HG03196 (cell line): ENCODE measurements around the gene RNF130.

ENCODE experiments used
- ATAC-seq: cut with Tn5 transposase; IDR thresholded peaks from one replicate; pipeline ENCODE4 v1.9.1; 2021; ENCODE audit not compliant: unreplicated experiment

RNF130 gene

DNA sequence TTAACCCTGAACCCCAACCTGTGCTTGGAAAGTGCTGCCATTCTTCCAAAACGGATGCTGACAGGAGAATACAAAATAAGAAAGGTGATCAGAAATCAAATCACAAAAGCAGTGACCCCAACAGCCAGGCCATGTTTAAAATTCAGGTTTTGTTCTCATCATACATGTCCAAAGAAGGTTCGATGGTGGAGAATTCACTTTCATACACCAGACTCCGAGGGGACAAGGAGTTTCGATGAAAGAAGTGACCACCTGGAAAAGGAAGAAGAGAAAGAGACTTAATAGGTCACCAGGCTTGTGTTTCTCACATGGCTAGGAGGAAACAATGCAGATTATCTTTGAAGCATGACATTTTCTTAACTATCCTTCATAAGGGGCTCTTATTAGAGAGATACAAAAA is 151.4 kb downstream of the RNF130 start:
- no peak for ATAC-seq

DNA sequence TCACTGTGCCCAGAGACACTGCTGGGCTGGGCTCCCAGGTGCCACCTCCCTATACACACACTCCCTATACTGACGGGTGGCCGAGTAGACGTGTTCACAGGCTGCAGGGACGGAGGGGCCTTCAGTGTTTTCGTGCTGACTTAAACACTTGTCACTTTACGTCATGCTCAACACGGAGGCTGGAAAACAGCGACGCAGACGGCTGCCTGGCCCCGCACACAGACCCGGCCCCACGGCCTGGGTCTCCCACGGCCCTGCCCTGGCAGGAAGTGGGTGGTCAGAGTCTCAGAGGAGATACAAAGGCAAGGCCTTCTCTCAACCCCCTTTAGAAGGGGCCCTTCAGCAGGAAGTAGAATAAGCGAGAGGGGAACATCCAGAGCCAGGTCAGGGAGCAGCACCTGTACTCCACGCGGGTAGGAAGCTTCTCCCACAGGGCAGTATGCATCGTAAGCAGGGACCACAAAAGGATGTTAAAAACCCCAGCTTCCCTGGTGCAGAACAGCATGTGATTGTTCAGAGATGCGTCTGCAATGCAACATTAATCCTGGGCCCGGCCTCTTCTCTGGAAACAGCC is 152.0 kb downstream of the RNF130 start:
- no peak for ATAC-seq

DNA sequence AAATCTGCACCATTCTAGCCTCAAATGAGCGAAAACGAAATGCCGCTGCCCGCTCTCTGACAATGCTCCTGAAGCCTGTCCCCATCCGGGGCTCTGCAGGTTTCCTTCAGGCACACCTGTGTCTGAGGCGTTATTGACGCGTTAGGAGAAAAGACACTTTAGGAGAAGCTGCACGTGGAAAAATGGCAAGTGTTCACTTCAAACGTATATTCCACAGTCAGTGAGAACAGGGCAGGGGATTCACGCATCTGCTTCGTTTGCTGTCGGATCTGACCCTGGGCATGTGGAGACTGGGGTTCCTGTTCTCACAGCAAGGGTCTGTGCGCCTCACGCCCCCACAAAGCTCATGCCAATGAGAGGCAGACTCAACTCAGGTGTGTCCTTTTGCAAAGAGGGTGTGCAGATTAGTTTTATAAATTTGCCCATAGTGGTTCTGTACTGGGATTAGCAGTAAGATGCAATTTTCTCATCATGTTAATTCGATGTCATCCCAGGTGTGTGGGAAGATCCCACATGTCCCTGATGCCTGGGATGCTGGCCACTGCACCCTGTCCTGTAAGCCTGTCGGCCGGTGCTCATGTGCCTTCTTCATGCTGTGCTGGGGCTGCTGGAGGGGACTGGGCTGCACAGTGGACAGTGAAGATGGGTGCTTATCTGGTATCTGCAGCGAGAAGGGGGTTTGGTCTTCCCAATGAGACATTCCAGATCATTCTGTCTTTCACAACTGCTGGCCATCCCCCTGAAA is 152.6 kb downstream of the RNF130 start:
- ATAC-seq = no peak

DNA sequence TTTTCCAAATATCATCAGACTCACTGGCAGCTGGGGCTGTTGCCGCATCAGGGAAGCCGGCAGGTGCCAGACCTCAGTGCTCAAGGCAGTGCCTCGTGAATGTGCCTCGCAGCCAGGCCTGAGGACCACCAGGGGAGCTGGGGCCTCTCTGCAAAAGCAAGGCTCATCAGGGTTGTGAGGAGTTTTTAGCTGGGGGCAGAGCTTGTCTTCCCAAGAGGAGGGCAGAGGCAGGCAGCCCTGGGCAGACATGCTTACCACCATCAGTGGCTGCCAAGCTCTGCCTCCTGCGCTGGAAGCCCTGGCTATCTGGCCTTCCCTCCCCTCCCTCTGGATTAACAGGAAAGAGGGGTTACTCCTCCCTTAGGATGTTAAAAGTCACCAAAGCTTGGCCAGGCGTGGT is 155.0 kb downstream of the RNF130 start:
- ATAC-seq = no peak

DNA sequence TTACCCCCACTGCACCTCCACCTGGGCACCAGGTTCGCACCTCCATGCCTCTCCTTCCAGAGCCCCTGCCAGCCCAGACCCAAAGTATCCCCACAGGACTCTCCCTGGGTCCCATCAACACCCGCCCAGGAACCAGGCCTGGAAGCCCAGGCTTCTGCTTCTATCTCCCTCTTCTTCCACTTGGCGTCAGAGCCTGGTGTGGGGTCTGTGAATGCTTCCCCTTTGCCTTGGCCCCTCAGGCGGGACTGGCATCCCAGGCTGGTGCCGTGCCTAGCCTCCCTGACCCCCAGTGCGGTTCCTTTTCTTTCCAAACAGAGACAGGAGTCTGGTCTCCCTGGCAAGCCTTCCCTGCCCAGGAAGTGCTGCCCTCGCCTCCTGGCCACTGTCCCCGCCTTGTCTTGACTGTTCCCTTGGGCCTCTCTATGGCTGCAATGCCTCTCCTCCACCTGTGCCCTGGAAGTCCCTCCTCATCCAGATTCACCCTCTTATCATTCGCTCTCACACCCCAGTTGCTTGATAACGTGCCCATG is 156.1 kb downstream of the RNF130 start:
- no peak for ATAC-seq

DNA sequence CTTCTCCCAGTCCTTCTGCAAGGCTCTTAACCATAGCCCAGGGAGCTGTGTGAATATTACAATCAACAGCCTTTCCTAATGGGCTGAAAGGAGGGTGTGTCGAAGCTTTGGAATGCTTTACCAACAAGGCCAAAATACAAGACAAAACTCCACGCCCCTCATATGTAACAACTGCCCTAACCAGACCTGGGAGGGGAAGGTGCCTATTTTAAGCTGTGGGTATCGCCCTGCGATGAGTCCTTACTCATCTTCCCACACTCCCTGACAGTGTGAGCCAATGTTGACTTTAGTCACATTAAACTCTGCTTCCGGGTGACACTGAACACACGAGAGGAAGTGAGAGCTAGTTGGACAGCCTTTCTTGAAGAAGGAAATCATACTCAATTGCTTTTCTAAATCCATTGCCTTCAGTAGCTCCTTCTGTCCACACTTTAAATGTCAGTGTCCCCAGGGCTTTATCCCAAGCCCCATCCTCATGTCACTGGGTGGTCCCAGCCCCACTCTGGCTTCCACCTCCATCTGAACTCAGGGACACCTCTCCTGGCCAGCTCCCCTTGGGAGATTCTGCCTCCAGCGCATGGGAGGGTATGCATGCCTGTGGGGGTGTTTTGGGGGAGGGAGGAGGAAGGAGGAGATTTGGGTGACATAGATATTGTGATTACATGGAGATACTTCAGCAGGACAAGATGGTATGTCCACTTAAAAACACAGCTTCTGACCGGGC is 157.4 kb downstream of the RNF130 start:
- ATAC-seq = no peak

DNA sequence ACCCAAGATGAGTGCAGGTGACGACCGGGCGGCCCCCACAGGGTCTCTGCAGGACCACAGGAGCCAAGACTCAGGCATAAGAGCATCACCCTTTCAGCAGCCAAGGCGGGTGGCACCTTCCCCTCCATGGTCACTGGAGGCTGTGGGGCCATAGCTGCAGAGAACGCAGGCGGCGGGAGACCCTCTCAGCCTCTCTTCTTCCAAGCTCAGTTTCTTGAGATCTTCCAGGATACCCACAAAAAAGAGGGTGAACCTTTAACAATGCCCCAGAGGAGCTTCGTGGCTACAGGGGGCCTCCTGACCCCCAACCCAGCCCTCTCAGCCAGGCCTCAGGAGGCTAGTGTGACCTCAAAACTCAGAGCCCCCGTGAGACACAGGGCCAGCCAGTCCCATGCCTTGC is 158.1 kb downstream of the RNF130 start:
- no peak for ATAC-seq

DNA sequence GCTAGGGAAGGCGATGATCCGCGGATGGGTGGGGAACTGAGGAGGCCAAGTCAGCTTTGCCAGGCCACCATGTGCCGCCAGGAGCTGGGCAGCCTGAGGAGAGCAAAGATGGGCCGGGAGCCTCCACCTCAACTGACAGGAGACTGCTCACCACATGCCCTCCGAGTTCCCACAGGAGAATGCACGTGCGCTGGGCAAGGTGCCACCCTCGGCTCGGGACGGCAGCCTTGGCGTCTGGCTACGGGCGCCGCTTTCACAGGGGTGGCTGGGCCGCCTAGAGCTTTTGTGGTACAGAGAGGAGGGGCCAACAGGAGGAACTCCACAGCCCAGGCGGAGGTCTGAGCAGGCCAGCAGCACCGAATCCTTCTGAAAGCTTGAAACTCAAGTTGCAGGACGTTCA is 158.6 kb downstream of the RNF130 start:
- ATAC-seq = no peak

DNA sequence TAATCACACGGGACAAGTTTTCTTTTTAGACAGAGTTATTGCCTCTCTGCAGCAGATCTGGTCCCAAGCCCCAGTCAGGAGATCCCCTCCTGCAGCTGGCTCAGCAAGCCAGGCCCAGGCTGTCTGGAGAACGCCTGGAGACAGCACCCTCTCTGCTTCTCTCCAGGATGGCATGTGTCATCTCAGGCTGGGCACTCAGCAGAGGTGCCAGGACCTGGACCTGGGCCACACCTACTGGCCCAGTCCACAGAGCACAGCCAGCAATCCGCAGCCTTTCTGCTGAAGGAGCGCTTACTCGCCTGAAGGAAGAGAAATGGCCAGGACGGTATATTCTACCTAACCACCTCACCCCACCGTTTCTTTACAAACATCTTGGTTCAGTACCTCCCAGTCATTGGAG is 159.2 kb downstream of the RNF130 start:
- ATAC-seq = no peak

DNA sequence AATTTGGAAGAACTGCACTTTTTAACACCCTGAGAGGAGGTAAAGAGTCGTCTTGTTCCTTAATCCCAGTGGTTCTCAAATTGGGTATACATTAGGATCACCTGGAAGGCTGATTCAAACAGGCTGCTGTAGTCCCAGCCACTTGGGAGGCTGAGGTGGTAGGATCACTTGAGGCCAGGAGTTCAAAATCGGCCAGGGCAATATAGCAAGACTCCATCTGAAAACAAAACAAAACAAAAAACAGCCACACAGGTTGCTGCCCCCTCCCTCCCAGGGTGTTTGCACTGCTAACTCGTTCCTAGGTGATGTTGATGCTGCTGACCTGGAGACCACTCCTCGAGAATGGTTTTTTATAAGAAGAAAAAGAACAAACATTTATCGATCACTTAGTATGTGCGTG is 162.3 kb downstream of the RNF130 start:
- no peak for ATAC-seq

DNA sequence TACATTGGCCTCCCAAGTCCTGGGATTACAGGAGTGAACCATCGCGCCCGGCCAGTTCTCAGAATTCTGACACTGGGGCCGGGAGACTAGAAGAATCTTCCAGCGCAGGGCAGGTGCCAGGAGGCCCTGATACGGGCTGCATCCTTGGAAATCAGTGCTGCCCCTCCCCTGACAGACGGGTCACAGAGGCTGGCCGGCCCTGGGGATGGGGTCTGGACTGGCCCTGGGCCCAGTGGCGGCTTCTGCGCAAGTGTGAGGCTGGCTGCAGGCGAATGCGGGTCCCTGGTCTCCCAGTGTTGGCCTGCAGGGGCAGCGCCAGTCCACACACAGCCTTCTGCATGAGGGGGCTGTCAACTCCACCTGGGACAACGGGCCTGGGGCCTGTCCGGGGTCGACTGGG is 163.0 kb downstream of the RNF130 start:
- no peak for ATAC-seq

DNA sequence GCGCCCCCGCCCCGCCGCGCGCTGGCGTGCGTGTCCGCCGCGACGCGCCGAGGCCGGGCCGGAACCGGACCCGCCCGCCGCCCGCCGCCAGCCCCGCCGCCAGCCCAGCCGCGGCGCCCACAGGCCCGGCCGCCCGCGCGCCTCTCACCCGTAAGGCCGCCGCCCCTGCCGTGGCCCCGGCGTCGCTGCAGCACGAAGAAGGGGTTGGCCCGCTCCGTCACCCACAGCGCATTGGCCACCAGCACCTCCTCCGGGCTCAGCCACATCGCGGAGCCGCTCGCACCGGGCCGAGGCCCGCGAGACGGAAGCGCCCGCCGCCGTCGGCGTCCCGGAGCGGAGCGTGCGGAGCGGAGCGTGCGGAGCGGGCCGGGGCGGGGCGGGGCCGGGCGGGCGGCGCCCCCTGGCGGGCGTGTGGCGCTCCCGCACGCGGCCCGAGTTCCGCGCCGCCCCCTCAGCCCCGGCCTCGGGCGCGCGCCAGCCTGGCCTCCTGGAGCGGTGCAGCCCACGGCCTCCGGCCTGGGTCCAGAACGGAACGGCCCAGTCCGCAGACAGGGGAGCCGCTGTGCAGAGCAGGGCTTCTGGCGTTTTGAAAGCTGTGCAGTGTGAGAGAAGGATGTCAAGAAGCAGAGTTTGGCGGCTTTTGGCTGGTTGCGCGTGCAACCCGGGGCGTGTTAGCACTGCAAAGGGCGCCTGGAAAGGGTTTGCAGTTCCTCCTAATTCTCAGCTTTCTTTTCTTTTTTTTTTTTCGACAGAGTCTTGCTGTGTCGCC is 163.8 kb downstream of the RNF130 start, which contains the start of gene TBC1D9B:
Gene TBC1D9B (minus strand): TSS at position 342 of the 769 bp plus-strand sequence. CDS start 76 bp downstream, at position 266.
- peak; percentile 88 for ATAC-seq

DNA sequence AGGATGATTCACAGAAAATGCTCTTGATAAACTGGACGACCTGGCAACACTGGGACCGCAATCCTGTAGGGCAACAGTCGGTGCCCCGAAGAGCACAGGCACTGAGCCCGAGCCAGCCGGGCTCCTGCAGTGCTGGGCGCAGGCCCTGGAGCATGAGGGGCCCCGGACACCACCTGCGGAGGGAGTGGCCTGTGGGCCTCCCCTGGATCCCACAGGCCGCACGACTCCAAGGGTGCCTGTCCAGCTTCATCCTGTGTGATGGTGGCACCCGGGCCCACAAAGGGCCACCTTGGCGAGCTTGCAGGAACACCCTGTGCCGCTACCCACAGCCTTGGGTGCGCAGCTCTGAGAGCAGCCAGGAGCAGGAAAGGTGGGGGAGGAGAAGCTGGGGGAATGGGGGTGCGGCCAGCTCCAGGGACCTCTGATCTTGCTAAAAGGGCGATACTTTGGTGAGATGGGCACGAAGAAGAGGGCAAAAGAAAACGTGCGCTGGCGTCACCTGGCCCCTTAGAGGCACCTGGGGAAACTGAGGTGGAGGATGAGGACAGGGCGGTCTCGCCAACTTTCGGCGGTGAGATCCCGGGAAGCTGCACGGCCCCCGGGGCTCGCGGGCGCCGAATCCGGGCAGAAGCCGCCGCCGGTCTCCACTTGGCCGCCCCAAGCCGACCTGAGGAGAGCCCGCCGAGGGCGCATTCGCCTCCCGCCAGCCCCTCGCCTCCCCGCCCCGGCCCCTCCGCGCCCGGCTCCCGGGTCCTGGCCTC is 164.6 kb downstream of the RNF130 start:
- ATAC-seq = no peak

DNA sequence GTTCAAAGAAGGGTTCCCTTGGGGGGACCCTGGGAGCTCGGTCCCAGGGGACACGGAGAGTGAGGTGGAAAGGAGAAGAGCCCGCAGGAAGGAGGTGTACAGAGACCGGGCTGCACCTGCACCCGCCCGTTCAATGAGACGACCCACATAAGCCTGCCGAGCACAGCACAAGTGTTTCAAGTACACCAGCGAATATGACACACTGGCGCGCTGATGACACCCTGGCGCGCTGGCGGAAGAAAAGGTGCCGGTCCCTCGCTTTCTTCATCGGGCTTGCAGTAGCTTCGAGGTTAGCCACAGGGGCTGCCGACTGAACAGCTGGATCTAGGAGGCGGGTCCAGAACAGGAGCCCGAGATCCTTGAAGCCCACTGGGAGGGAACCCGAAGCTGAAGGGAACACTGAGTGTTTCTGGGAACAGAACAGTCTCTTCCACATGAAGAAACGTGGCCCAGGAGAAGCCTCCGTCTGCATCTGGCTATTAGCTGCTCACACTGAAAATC is 165.2 kb downstream of the RNF130 start:
- ATAC-seq = no peak

DNA sequence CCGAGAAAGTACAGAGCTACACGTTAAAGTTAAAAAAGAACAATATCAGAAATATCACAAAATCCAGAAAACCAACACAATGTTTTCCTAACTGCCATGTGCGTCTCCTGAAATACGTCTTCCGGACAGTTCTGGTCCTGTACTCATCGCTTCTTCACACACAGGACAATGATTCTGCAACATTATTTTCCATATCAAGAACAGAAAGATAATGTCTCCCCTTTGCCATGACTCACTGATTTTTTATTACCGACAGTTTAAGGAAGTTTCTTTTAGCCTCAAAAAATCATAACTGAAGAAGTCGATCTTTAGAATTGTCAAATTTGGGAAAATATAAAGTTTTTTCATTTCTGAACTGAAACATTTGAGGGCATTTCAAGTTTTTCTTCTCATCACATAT is 166.4 kb downstream of the RNF130 start:
- ATAC-seq = no peak
